Transverse colon (tissue), 3 donors: ENCODE results near the gene APBB3.

Experiments used
- CTCF ChIP-seq, 5 experiments: fragments of 200-600 bp in 3 of 5; fragments of 450-650 bp in 2 of 5; sonication (generic) in 3 of 5; IDR thresholded peaks; 1 replicate in 2 of 5; 2 replicates in 3 of 5; pipeline ENCODE4 v1.5.1; 2016 to 2017; ENCODE audit warnings: antibody characterized with exemption in 5 of 5, inconsistent platforms in 3 of 5, mild to moderate bottlenecking in 2 of 5, moderate library complexity in 1 of 5
- EP300 ChIP-seq: sonication (generic); formaldehyde crosslinking; IDR thresholded peaks from one replicate; pipeline ENCODE4 v1.6.1; 2017; ENCODE audit warnings: antibody characterized with exemption, low read depth
- POLR2A ChIP-seq: fragments of 450-650 bp; IDR thresholded peaks from one replicate; pipeline ENCODE4 v1.6.1; 2016; ENCODE audit warnings: antibody characterized with exemption, mild to moderate bottlenecking, moderate library complexity

GRCh38 chr5:140553657-140554056 is 10.7 kb downstream of the APBB3 start:
- no peak for TF ChIP-seq POLR2A
- TF ChIP-seq CTCF (IDR thresholded peaks at IDR 0.05): no peak
- TF ChIP-seq EP300: no peak
